GM18858 (cell line): ENCODE data around the gene STARD10.

ENCODE experiments used
- ATAC-seq: cut with Tn5 transposase; IDR thresholded peaks from one replicate; pipeline ENCODE4 v1.9.1; 2021; ENCODE audit not compliant: unreplicated experiment

The STARD10 gene

GRCh38 chr11:72750086-72750485, 43.8 kb downstream of the STARD10 start:
- ATAC-seq, result no peak

GRCh38 chr11:72747289-72747855, 46.5 kb downstream of the STARD10 start:
- no peak for ATAC-seq

DNA sequence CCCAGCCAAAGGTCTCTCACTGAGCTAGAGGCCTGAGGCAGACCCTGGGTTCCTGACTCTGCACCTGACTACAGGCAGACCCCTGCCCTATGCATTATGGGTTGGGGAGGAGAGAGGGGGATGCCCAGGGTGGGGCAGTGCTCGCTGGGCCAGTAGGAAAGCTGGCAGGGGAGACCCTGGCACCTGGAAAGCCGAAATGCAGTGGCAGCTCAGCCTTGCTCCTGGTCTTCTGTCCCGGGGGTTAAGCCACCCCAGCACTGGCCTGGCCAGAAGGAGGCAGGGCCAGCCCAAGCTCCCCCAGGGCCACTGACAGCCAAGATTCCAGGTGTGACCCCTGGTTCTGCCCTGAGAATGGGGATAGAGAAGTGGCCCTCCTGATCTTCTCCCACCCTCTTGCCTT, 47.0 kb downstream of the STARD10 start:
- no peak for ATAC-seq

- ATAC-seq, result no peak
Observed at GRCh38 chr11:72745925-72746550, 47.8 kb downstream of the STARD10 start.

DNA sequence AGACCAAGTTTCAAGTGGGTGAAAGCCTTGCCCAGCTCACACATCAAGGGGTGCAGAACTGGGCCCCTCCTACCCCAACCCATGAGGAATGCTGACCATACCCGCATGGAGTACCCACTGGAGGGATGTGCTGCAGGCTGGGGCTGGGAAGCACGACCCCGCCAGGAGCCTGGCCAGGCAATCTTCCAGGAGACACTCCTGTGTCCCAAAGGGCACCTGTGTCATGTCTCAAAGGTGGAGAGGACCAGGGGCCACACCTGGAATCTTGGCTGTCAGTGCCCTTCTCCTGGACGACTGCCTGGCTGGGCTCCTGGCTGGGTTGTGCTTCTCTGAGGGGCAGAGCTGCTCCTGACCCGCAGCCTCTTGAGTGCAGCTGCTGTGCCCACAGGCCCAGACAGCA, 48.3 kb downstream of the STARD10 start:
- no peak for ATAC-seq

DNA sequence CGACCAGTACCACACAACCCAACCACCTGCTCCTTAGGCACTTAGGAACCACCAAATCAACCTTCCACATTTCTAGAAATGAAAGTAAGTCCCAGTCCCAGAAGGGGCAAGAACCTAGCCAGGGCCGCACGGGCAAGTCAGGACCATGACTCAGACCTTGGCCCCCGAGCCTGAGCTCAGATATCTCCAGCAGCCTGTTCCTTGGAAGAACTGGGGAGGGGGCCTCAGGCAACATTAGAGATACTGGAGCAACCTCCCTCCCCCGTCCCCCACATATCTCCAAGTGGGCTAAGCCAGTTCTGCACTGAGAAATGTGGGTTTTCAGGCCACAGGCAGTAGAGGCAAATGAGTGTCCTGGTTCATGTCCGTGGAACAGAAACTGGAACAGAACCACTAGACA, 49.4 kb downstream of the STARD10 start:
- ATAC-seq, result no peak

DNA sequence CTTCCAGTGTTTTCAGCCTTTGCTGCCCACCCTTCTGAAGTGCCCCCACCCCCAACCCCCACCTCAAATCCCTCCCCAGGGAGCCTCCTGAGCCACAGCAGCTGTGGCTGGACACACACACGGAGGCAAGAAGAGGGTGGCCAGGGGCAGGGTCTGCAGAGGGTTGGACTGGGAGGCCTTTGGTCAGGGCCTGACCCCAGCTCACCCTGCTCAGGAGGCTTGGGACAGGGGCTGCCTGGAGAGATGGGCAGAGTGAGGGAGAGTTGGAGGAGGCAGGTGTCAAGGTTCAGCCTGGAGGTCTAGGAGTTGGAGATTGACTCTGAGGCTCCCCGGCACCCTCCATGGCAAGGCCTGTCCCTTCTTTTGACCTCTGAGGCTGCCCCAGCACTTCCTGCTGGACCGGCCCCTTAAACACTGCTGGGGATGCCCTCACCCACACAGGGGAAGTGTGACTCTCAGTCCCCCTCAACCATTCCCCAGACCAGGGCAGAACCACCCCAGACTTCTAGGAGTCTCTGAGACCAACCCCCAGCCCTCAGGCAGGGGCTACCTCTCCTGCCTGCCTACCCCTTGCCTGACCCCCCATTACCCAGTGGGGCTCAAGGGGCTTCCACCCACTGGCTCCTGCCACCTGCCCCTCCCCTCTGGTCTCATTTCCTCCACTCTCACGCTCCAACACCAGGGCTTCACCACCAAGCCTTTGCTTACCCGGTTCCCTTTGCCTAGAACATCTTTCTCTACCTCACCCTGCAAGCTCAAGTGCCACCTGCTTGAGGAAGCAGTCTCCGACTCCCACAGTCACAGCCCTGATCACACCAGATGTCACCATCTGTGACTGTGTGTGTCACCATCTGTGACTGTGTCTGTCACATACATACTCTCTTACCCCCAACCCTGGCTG, 50.3 kb downstream of the STARD10 start:
- ATAC-seq, result peak; percentile 38

GRCh38 chr11:72742513-72743320, 51.1 kb downstream of the STARD10 start:
- no peak for ATAC-seq

DNA sequence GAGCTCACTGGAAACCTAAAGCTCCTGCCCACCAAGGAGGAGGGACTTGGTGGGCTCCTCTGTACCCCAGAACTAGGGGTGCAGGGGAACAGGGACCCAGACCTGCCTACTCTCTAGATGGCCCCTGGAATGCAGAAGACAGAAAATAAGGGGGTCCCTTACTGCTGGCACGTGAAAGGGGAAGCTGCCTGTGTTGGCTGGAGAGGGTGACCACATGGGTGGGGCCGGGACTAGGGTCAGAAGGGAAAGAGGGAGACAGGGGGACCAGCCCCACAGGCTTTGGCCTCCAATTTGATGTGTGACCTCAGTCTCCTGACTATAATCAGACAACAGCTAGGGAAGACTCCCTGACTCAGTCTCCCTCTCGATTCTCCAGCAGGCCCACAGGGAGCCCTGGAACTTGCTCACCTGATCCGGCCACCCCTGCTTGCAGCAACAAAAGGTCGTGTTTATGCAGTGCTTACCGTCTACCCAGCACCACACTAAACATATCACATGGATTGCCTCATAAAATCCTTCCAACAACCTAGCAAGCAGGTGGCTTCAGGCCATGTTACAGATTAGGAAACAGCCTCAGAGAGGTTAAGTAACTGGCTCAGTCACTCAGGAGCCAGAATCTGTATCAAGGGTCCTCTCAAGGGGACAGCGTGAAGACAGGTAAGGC, 51.9 kb downstream of the STARD10 start:
- no peak for ATAC-seq

- ATAC-seq, result no peak
Observed at GRCh38 chr11:72741429-72741833, 52.4 kb downstream of the STARD10 start.

DNA sequence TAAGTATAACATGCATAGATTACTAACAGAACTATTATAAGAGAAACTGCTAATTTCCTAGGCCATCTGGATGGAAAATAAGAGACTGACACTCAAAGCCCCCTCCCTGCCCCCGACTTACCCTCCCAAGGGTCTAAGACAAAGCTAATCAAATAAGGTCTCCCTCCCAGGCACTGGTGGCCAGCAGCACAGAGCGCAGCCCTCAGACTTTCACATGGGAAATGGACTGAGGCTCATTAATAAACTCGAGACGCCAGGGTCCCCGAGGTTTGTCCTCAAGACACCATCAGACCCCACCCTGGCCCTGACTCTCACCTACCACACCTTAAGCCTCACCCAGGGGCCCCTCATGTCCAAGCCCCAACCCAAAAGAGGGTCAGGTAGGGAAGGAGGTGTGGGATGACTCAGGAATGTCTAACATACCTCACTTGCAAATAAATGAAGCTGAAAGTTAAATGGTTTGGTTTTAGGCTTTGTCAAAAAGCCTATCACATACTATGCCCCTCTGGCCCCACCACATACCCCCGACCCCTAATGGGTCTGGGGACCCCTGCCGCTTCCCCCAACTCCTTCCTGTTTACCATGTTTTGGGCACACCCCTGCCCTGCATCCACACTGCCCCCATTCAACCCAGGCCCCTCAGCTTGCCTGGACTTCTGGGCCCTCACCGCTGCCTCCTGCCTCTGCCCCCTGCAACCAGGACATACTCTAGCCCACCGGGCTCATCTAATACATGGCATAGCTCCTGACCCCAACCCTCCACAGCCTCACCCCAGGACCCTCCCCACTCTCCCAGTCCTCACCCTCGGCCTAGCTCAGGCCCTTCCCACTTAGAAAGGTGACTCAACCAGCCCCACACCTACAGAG, 53.1 kb downstream of the STARD10 start:
- ATAC-seq, result no peak

GRCh38 chr11:72740060-72740424, 53.8 kb downstream of the STARD10 start:
- no peak for ATAC-seq

- ATAC-seq, result no peak
Observed at GRCh38 chr11:72739240-72740059, 54.4 kb downstream of the STARD10 start.

GRCh38 chr11:72738199-72739141, 55.4 kb downstream of the STARD10 start:
- no peak for ATAC-seq

DNA sequence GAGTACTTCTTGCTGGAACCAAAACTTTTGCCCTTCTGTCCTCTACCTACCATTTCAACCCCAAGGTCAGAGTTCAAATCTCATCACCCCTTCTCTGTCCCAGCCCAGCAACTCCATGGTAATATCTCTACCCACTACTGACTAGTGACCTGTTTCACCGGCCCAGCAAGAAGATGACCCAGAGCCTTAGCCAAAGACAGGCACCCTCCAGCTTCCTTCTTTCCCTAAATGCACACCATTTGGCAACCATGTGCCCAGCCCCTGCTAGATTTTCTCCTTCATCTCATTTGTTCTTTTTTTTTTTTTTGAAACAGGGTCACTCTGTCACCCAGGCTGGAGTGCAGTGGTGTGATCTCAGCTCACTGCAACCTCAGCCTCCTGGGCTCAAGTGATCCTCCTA, 56.5 kb downstream of the STARD10 start:
- no peak for ATAC-seq

- no peak for ATAC-seq
Observed at GRCh38 chr11:72736452-72737069, 57.3 kb downstream of the STARD10 start.

- ATAC-seq, result no peak
Observed at GRCh38 chr11:72735495-72736027, 58.3 kb downstream of the STARD10 start.
